CD4-positive, alpha-beta T cell treated with Interleukin-6 for 4 hours (primary cell): ENCODE data around the gene OR56A3.
"Not testable (repeated sequence)": the region's sequence is repeated elsewhere in the genome, so short reads cannot be mapped to it uniquely, and the experiment has no call there.

Experiments
- DNase-seq: peaks from one replicate; pipeline ENCODE4 v3.0.0-alpha.2; 2020; ENCODE audit warnings: mixed read lengths

Gene OR56A3, protein sequence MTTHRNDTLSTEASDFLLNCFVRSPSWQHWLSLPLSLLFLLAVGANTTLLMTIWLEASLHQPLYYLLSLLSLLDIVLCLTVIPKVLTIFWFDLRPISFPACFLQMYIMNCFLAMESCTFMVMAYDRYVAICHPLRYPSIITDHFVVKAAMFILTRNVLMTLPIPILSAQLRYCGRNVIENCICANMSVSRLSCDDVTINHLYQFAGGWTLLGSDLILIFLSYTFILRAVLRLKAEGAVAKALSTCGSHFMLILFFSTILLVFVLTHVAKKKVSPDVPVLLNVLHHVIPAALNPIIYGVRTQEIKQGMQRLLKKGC

DNA sequence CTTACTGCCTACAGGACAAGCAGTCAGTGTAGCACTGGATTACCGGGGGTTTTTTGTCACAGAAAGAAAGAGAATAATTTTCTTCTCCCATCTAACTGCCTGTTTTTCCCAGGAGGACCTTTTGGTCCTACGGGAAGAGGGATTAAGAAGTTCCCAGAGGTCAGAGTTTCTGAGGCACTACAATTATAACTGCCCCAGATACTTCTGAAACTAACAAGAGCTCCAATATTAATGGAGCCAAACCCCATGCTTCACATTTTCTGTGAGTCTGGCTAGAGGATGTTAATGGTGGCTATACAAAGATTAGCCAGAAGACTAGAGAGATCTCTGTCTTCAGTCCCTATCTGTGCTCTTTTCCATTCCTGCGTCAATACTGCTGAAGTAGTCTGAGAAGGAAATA is at the start of gene OR56A3:
Gene OR56A3 (plus strand): TSS at position 301 of the 400 bp plus-strand sequence. CDS start 5,096 bp downstream, outside the sequence.
- no peak for DNase-seq

DNA sequence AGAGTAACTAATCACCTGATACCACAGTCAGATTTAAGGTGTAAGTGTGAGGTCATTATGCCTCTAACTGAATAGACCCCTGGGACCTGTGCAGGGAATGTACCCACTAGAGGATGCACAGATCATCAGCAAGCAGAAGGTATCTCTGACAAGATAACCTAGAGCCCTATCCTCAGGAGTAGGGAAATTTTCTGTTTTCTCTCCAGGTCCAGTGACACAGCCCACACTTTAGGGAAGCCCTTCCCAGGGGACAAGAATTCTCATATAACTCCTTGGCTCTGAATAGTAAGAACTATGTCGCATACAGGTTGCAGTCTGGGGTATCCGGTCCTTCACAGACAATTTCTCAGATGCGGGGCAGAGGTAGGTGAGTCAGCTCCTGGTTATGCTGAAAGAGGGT is 49.1 kb upstream of the OR56A3 start, which contains the start of gene OR52E5:
Gene OR52E5 (plus strand): TSS at position 301 of the 400 bp plus-strand sequence. CDS start 7,569 bp downstream, outside the sequence.
- no peak for DNase-seq

DNA sequence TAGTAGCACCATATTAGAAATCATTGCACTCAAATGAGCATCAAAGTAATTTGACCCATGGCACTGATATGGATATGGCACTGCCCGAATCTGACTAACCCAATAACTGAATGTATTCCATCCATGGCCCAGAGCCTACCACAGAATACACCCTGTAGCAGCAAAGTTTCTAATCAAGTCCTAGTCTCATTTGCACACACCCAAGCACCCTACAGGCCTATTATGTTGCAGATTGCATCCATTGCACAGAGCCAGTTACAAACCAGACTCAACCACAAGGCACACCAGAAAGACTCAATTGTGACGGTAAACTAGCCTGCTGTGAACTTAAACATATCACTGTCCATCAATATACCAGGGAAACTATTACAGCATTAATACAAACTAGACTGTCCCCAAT is 42.5 kb upstream of the OR56A3 start:
- no peak for DNase-seq

DNA sequence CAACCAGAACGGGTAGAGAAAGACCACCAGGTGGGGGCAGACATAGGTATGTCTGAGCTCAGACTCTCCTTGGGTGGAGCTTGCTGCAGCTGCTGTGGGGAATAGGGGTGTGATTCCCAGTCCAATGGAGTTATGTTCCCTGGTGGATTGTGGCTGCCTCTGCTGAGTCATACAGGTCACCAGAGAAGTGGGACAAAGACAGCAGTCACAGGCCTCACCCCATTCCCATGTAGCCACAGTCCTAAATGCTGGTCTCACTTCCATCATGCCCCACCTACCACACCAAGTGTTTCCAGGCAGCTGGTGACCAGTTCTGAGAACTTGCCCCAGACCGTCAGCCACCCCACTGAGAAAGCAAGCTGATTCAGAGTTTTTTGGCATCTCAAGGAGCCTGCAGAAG is 31.5 kb upstream of the OR56A3 start:
- no peak for DNase-seq

DNA sequence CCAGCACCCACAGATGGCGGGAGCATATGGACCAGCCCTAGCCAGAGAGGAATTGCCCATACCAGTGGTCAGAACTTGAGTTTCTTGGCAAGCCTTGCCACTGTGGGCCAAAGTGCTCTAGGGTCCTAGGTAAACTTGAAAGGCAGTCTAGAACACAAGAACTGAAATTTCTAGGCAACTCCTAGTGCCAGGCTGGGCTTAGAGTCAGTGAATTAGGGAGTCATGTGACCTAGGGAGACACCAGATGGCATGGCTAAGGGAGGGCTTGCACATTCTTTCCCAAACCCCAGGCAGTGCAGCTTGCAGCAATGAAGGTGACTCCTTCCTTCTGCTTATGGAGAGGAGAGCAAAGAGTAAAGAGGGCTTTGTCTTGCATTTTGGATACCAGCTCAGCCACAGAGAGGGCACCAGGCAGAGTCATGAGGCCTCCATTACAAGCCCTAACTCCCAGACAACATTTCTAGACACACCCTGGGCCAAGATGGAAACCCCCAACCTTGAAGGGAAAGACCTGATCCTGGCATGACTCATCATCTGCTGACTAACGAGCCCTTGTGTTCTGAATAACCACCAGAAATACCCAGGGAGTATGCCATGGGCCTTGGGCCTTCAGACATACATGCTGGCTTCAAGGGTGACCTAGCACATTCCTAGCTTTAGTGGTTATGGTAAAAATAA is 19.2 kb upstream of the OR56A3 start:
- DNase-seq: no peak

DNA sequence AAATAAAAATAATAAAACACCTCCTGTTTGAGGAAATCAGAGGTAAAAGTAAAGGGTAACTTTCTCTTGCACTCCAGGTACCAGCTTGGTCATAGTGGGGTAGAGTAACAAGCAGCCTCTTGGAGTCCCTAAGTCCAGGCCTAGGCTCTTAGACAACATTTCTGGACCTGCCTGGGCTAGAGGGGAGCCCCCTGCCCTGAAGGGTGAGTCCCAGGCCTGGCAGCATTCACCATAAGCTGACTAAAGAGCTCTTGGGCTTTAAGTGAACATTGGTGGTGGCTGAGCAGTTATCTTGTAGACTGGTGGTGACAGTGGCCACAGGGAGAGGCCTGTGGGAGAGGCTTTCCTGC is 18.6 kb upstream of the OR56A3 start:
- DNase-seq: no peak

DNA sequence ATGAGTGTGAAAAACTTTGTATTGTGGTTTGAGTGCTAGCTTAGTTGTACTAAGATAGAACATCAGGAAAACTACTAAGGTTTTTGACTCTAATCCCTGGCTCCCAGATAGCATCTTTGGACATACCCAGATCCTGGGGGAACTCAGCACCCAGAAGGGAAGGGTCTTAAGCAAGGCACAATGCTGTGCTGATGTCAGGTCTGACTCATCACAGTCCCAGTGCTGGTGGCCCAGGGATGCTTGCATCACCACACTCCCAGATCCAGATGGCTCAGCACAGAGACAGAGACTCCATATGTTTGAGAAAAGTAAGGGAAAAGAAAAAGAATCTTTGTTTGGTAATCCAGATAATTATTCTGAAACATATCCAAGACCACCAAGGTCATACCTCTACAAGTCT is 18.3 kb upstream of the OR56A3 start:
- no peak for DNase-seq

DNA sequence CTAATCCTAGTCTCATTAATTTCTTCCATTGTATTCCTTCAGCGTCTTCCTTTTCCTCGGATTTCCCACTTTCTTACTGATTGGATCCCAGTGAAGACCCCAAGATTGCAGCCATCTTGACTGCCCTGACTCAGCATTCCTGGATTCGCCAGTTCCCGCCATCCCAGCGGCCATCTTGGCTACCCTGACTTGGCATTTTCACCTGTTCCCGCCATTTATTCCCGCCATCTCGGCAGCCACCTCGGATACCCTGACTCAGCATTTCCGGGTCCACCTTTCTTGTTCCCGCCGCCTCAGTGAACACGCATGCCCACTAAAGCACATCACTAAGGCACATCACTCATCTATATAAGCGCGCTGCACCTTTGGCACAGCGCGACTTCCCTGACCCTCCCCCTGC is 13.8 kb upstream of the OR56A3 start:
- no peak for DNase-seq

DNA sequence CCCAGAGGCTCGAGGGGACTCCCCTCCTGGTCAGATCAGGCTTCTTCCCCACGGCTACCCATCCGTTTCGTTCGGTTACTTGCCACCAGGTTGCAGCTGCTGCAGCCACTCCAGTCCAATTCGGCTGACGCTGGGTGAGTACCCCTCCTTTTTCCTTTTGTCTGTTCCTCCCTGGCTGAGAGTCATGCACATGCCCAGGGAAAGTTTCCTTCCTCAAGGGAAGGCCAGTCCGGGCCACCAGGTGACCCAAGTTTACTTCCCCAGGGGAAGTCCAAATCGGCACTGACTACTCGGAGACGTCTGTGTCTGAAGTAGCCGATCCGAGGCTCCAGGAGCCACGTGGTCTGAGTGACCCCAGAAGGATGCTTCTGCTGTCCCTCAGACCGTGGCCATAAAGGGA is 13.2 kb upstream of the OR56A3 start:
- DNase-seq: no peak

DNA sequence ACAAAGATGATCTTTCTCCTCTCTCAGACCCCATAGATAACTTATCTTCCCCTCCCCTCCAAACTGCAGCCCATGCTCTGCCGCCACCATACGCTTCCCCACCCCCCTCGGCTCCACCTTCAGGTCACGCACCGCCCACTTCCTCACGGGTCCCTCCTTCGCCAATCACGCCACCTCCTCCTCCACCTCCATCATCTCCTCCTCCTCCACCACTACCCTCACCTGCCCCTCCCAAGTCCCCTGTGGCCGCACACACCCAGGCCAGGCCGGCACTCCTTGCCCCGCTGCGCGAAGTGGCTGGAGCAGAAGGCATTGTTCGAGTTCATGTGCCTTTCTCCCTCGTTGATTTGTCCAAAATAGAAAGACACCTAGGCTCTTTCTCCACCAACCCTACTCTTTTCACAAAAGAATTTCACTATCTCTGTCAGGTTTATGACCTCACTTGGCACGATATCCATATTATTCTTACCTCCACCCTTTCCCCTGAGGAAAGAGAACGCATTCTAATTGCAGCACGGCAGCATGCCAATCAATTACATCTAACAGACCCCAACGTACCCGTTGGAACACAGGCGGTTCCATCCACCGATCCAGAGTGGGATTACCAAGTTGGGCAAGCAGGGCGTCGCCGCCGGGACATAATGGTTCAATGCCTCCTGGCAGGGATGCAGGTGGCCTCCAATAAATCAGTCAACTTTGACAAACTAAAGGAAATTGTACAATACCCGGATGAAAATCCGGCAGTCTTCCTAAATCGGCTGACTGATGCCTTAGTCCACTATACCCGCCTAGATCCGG is 12.3 kb upstream of the OR56A3 start:
- DNase-seq: no peak

DNA sequence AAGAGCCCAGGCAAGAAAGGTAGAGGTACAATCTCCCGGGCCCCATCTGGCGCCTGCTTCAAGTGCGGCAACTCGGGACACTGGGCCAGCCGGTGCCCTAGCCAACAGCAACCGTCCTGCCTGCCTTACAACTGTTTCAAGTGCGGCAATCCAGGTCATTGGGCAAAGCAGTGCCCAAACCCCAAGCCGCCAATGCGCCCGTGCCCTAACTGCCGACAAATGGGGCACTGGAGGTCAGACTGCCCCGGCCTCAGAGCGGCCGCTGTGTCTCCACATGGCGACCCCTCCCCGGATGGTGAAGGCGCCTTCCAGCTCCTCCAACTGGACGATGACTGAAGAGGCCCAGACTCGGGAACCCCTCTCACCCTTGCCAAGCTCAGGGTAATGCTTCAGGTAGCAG is 11.4 kb upstream of the OR56A3 start:
- DNase-seq: no peak

DNA sequence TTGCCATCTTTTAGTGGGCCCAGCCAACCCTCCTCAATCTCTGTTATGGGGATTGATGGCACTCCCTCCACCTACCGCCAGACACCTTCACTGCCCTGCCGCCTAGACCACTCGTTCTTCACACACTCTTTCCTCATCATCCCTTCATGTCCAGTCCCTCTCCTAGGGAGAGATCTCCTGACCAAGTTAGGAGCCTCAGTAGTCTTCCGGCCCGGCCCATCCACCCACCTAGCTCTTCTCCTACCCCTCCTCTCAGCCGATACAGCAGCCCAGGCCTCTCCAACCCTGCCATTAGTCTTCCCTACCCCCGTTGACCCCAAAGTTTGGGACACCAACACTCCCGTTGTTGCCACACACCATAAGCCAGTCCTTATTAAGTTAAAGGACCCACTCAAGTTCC is 11.0 kb upstream of the OR56A3 start:
- no peak for DNase-seq

DNA sequence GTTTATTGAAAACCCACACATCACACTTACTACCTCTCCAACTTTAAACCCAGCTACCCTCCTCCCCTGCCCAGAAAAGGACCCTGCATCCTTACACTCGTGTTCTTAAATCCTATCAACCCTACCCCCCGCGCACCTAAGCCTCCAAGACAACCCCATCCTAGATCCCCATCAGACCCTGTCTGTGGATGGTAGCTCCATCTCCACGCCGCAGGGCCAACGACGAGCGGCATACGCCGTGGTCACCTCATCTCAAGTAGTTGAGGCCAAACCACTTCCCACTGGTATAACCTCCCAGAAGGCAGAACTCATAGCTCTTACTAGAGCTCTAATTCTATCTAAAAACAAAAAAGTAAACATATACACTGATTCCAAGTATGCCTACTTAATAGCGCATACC is 9.4 kb upstream of the OR56A3 start:
- DNase-seq: no peak

DNA sequence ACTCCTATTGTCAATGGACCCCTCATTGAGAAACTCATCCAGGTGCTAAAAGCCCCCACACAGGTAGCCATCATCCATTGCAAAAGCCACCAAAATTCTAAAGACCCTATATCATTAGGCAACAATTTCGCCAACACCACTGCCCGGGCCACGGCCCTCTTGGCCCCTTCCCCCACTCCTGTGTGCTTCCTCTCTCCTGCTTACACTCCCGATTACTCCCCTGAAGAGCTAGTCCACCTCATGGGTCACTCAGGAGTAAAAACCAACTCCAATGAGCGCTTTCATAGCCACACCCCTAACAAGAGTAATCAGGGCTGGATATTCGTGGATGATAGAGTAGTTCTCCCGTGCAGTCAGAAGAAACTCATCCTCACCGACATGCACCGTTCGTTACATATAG is 8.9 kb upstream of the OR56A3 start:
- no peak for DNase-seq

DNA sequence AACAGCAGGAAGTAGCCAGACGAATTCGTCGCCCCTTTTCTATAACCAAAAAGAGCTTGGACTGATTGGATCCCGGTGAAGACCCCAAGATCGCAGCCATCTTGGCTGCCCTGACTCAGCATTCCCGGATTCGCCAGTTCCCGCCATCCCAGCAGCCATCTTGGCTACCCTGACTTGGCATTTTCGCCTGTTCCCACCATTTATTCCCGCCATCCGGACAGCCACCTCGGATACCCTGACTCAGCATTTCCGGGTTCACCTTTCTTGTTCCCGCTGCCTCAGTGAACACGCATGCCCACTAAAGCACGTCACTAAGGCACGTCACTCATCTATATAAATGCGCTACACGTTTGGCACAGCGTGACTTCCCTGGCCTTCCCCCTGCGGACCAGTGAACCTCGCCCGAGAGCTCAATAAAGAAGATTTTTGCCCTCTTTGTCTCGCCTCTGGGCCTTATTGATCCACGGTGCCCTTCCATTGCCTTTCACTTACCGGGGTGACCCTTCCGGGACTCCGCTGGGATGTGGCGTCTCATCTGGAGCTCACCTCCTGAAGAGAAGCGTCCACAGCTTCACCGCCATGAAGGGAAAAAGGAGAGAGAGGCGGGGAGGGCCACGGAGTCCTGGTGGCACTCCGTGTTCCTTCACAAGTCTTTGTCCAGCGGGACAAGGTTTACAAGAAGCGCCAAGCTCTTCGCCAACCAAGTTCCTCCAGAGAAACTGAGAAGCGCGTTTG is 4.0 kb upstream of the OR56A3 start:
- no peak for DNase-seq

DNA sequence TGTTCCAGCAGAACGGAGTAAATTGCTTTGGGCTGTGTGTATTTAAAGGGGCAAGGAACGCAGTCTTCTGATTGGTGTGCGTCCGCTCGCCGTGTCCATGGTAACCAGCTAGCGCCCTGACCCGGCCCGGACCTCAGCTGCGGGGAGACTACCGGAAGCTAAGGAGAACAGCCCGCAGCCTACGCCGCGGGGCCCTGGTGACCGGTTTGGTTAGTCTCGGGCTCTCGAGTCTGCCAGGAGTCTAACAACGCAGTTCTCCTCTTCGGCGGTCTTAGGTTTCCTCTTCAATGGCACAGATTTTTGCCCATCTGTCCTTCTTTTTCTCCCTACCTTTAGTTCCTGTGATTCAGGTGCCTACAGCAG is 3.5 kb upstream of the OR56A3 start:
- no peak for DNase-seq

DNA sequence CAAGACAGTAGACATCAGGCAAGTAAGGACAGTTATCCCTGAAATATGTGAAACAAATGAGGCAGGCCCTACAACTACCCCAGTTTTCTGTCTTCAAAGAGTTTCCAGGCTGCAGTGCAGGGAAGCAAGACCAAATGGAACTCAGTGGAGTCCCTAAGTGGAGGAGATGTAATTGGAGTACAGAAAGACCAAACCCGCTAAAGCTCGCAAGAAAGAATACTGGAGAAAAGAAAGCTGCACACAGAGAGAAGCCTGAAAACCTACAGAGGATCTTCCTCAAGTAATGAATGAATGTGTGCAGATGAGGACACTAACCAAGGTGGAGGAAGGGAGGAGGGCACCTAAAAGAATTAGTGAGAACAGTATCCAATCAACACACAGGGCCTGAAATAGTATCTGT is 1.3 kb upstream of the OR56A3 start:
- no peak for DNase-seq

DNA sequence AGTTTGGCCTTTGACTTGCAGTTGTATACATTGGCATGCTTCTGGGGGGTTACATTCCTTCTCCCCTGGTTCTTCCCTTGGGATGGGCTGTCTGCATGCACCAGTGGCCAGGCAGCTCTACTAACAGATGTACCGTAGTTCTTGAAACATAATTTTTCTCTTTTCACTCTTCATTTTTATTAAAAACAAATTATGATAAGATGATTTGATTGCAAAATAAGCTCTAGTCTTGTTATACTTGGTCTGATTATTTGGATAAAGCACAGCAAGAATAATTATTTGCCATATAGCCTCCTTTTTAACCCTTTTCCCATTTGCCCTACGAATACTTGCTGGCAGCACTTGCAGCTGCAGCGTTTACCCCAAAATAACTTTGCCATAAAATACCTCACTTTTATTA is 13.5 kb downstream of the OR56A3 start:
- no peak for DNase-seq

DNA sequence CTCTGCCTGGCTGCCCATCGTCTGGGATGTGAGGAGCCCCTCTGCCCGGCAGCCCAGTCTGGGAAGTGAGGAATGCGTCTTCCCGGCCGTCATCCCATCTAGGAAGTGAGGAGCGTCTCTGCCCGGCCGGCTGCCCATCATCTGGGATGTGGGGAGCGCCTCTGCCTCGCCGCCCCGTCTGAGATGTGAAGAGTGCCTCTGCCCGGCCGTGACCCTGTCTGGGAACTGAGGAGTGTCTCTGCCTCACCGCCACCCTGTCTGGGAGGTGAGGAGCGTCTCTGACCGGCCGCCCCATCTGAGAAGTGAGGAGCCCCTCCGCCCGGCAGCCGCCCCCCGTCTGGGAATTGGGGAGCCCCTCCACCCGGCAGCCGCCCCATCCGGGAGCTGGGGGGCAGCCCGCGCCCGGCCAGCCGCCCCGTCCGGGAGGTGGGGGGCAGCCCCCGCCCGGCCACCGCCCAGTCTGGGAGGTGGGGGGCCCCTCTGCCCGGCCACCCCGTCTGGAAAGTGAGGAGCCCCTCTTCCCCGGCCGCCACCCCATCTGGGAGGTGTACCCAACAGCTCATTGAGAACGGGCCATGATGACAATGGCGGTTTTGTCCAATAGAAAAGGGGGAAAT is 18.8 kb downstream of the OR56A3 start:
- not testable (repeated sequence) for DNase-seq

DNA sequence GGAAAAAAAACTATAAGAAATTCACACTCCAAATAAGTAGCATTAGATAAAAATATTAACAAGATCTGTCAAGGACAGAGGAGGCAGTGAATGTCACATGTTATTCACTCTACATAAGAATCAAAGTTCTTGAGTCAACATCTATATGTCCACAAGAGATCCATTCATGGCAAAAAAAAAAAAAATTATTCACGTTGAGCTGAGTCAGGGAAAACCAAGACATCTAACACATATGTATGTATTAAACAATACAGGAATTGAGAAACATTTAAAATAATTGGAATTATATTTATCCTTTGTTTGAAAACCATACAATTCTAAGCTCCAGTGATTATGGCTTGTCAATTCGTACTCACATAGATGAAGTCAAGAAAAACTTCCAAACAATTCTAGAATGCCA is 24.9 kb downstream of the OR56A3 start:
- DNase-seq: no peak

DNA sequence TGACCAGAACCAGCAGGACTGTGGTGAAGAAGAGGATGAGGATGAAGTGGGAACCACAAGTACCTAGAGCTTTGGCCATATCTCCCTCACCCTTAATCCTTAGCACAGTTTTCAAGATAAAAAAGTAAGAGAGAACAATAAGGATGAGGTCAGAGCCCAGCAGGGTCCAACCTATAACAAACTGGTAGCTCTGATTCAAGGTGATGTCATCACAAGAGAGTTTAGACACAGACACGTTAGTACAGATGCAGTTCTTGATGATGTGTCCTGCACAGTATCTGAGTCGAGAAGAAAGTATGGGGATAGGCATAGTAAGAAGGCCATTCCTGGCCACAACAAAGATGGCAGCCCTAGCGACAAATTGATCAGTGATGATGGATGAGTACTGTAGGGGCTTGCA is 25.7 kb downstream of the OR56A3 start:
- DNase-seq: no peak

DNA sequence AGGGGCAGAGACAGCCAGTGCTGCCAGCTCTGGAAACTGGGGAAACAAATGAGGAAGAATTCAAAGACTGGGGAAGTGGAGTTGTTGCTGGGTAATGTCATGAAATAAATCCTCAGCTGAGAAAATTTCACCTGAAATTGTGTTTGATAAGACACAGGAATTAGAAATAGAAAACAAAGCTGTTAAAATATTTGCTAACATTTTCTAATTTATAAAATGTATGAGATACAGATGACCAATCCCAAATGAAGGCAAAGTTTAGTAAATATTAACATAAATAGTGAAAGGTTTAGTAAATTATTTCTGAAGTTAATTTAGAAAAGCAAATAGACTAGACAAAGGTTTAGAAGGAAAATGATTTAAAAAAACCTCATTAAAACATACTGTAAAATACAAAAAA is 26.3 kb downstream of the OR56A3 start, which contains the start of gene OR56A5:
Gene OR56A5 (minus strand): TSS at position 101 of the 400 bp plus-strand sequence. CDS start 0 bp downstream, at position 101.
- no peak for DNase-seq

DNA sequence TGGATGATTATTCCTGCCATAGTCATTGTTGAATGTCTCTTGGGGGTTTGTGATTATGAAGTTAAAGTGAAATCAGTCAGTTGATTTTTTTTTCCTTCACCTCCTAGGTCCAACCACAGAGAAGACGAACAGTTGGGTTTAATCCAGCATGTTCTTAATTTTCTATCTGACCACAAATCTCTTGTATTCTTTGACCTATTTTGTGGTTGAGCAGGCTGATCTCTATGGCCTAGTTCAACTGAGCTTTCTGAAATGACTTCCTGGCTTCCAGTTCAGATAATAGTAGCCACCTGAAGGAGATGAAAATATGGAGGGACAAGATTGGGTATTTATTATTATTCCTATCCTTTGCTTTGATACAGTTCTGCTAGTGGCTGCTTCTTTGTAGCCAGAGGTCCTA is 31.5 kb downstream of the OR56A3 start:
- DNase-seq: no peak
